ENCODE measurements around the gene TRAF1. TPM values are rescaled to one million over a fixed set of nuclear protein-coding genes. Genes with fewer than 3 reads are reported as not detected.

TRAF1 gene
- total RNA-seq, 2 donors from 2014 or later = 71.4 to 164 TPM

DNA sequence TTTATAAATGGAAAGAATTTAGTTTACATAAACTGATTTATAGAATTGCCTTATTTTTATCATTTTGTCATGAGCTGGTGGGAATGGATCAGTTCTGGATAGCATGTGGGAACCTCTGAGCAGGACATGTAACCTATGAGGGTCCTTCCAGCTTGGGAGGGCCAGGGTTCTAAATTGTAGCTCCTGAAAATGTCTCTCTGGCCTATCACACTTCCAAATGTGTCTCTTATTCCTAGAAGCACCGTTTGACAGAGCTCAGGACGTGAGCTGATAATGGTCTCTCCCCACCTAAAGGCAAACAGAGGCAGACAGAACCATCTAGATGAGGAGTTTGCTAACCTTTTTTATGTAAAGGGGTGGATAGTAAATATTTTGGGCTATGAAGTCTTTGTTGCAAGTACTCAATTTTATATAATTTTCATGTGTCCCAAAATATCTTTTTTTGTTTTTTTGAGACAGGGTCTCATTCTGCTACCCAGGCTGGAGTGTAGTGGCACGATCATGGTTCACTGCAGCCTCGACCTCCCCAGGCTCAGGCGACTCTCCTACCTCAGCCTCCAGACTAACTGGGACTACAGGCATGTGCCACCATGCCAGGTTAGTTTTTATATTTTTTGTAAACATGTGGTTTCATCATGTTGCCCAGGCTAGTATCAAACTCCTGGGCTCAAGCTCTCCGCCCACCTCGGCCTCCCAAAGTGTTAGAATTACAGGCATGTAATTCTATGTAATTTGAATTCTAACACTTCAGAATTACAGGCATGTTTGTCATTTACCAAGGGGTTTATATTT lies 4.0 kb downstream of the TRAF1 start:
- Mint-ChIP-seq H3K36me3 (ENCODE audit: low read depth) (peaks cover 100% of the 10 kb centered on the region), H3K4me1 (peaks cover 36% of the 10 kb centered on the region), H3K4me3 (peak overlapping the region; percentile 91), H3K27ac (peak overlapping the region; percentile 94), H3K9me3 (no peaks in the 10 kb centered on the region), H3K27me3 (no peaks in the 10 kb centered on the region)
- ATAC-seq (replicated peaks) = no peak

- H3K36me3 Mint-ChIP-seq (ENCODE audit: low read depth) = peaks cover 100% of the 10 kb centered on the region
- ATAC-seq (replicated peaks) = no peak
- H3K4me3 Mint-ChIP-seq = peak overlapping the region; percentile 91
- H3K4me1 Mint-ChIP-seq = peaks cover 36% of the 10 kb centered on the region
- no peaks in the 10 kb centered on the region for H3K9me3 Mint-ChIP-seq
- no peaks in the 10 kb centered on the region for H3K27me3 Mint-ChIP-seq
- H3K27ac Mint-ChIP-seq = peak overlapping the region; percentile 94
These were observed 4.9 kb downstream of the TRAF1 start for GRCh38 chr9:120921661-120922181.

GRCh38 chr9:120920806-120921178 lies 5.8 kb downstream of the TRAF1 start:
- peaks cover 100% of the 10 kb centered on the region for H3K36me3 Mint-ChIP-seq (ENCODE audit: low read depth)
- no peaks in the 10 kb centered on the region for H3K9me3 Mint-ChIP-seq
- peak; percentile 42 for ATAC-seq (replicated peaks)
- H3K27me3 Mint-ChIP-seq = no peaks in the 10 kb centered on the region
- peak overlapping the region; percentile 94 for H3K27ac Mint-ChIP-seq
- peak overlapping the region; percentile 91 for H3K4me3 Mint-ChIP-seq
- H3K4me1 Mint-ChIP-seq = peaks cover 40% of the 10 kb centered on the region

- Mint-ChIP-seq H3K4me3 (peak overlapping the region; percentile 91), H3K36me3 (ENCODE audit: low read depth) (peaks cover 100% of the 10 kb centered on the region), H3K27ac (peak overlapping the region; percentile 94), H3K27me3 (no peaks in the 10 kb centered on the region), H3K4me1 (peaks cover 40% of the 10 kb centered on the region), H3K9me3 (no peaks in the 10 kb centered on the region)
- no peak for ATAC-seq (replicated peaks)
These were observed 6.5 kb downstream of the TRAF1 start for GRCh38 chr9:120919843-120920805.

DNA sequence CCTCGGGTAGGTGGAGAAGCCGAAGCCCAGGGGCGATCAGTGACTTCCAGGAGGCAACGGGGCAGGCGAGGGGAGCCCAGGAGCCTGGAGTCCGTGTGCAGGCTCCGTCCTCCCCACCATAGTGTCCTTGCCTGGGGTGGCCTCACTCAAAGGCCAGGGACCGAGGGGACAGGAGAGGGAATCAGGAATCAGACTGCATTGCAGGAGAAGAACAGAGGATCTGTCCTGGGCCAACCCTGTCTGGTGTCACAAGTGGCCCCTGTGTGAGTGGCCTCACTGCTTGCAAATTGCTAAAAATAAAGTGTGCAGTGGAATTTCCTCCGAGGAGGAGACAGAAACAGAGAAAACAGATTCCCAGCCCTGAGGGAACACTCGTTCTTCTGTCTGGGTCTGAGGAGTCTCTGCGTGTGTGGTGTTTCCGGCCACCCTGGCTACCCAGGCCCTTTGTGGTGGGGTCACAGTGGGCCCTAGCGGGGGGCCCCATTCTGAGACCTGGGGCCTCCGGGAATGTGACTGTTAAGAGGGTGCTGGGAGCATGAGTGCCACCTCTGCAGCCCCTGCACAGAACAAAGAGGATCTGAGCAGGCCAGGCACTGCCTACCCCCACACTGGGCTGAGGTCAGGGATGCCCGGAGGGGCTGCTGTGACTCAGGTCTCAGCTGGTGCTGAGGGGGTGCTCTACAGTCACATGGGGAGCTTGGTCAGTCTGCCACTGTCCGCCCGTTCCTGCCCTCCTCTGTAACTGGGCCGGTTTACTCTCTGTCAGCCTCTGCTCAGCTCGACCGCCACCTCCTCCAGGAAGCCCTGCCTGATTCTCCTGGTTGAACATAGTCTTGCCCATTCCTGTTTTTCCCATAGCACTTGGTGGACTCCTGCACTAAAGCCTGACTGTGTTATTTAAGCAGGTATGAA lies 7.4 kb downstream of the TRAF1 start:
- Mint-ChIP-seq H3K9me3 (no peaks in the 10 kb centered on the region), H3K4me3 (peak overlapping the region; percentile 91), H3K4me1 (peaks cover 46% of the 10 kb centered on the region), H3K36me3 (ENCODE audit: low read depth) (peaks cover 100% of the 10 kb centered on the region), H3K27me3 (no peaks in the 10 kb centered on the region), H3K27ac (peak overlapping the region; percentile 94)
- ATAC-seq (replicated peaks) = no peak

- Mint-ChIP-seq H3K4me3 (peak overlapping the region; percentile 91), H3K4me1 (peaks cover 51% of the 10 kb centered on the region), H3K27me3 (no peaks in the 10 kb centered on the region), H3K36me3 (ENCODE audit: low read depth) (peaks cover 100% of the 10 kb centered on the region), H3K9me3 (no peaks in the 10 kb centered on the region), H3K27ac (peak overlapping the region; percentile 94)
- no peak for ATAC-seq (replicated peaks)
These were observed 8.4 kb downstream of the TRAF1 start for GRCh38 chr9:120917929-120918762.

DNA sequence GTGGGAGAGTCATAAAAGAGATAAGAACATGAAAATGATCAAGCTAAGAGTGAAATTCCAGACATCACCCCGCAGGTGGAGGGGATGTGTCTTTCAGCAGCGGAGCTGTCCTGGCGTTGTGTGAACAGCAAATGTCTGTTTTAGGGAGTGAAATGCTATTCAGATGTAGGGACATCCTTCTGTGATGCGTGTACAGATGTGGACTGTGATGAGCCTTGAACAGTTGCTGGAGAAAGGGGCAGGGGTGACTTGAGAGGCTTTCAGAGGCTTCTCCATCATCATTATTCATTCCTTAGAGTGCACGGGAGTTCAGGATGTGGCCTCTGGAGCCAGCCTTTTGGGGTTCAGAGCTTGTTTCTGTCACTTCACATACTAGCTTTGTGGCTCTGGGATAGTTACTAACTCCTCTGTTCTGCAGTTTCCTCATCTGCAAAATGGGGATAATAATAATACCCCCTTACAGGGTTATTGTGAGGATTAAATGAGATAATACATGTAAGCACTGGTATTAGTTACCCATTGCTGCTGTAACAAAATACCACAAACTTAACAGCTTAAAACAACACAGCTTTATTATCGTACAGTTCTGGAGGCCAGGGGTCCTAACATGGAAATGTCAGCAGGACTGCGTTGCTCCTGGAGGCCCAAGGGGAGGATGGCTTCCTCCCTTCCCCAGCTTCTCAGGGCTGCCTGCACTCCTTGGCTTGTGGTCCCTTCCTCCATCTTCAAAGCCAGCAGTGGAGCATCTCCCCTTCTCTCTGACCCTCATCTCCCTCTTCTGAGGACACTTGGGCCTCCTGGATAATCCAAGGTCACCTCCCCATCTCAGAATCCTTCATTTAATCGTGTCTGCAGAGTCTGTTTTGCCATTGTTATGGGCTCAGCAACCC lies 9.4 kb downstream of the TRAF1 start:
- Mint-ChIP-seq H3K36me3 (ENCODE audit: low read depth) (peaks cover 100% of the 10 kb centered on the region), H3K4me3 (peak overlapping the region; percentile 91), H3K4me1 (peaks cover 60% of the 10 kb centered on the region), H3K9me3 (no peaks in the 10 kb centered on the region), H3K27ac (peak overlapping the region; percentile 63), H3K27me3 (no peaks in the 10 kb centered on the region)
- no peak for ATAC-seq (replicated peaks)

DNA sequence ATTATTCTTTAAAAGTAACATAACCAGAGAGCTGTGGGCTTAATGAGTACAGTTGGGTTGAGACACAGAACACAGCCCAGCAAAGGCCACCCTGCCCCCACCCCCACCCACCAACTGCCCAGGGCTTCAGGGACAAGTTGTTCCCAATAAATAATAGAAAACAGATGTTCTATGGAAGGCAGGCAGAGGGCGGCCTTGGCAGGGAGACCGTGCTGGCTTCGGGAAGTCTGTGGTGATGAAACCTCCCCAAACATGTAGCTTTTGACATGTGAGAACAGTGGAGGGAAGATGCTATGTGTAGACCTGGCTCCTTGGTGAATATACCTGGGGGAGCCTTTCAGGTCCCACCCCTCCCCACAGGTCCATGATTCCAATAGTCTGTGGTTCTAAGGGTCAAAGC lies 10.0 kb downstream of the TRAF1 start:
- peak overlapping the region; percentile 63 for H3K27ac Mint-ChIP-seq
- no peaks in the 10 kb centered on the region for H3K27me3 Mint-ChIP-seq
- ATAC-seq (replicated peaks) = no peak
- H3K4me1 Mint-ChIP-seq = peaks cover 66% of the 10 kb centered on the region
- H3K9me3 Mint-ChIP-seq = no peaks in the 10 kb centered on the region
- peak overlapping the region; percentile 91 for H3K4me3 Mint-ChIP-seq
- peaks cover 100% of the 10 kb centered on the region for H3K36me3 Mint-ChIP-seq (ENCODE audit: low read depth)

DNA sequence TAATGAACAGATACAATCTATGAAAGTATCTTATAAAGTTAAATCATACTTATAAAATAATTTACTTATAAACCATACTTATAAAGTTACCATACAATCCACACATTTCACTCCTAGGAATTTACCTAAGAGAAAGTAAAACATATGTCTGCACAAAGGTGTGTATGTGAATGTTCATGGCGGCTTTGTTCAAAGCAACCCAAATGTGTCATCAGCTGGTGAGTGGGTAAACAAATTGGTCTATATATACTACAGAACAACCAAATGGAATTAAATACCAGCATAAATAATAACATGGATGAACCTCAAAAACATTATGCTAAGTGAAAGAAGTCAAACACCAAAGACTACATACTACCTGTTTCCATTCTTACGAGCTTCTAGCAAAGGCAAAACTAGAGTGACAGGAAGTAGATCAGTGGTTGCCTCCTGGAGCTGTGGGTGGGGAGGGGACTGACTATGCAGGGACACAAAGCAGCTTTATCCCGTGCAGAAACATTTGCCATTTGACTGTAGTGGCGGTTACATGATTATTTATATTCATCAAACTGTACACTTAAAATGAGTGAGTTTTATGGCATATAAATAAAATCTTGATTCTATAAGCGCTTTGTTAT lies 10.6 kb downstream of the TRAF1 start:
- peaks cover 71% of the 10 kb centered on the region for H3K4me1 Mint-ChIP-seq
- H3K4me3 Mint-ChIP-seq = peak overlapping the region; percentile 91
- ATAC-seq (replicated peaks) = peak; percentile 60
- peak overlapping the region; percentile 63 for H3K27ac Mint-ChIP-seq
- peaks cover 100% of the 10 kb centered on the region for H3K36me3 Mint-ChIP-seq (ENCODE audit: low read depth)
- H3K9me3 Mint-ChIP-seq = no peaks in the 10 kb centered on the region
- no peaks in the 10 kb centered on the region for H3K27me3 Mint-ChIP-seq

DNA sequence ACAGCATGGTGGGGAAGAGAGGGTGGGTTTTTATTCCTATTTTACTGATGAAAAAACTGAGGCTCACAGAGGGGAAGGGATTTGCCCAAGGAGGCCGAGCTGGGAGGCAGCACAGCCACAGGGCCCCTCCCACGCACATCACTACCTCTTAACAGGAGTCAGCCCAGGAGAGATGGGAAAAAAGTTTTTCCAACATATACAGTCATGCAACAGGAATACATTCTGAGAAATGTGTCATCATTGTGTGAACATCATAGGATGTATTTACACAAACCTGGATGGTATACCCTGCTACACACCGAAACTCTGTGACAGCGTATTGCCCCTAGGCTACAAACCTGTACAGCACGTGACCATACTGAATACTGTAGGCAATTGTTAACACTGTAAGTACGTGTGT lies 11.6 kb downstream of the TRAF1 start:
- no peaks in the 10 kb centered on the region for H3K27me3 Mint-ChIP-seq
- H3K4me3 Mint-ChIP-seq = peak overlapping the region; percentile 91
- ATAC-seq (replicated peaks) = no peak
- peaks cover 100% of the 10 kb centered on the region for H3K36me3 Mint-ChIP-seq (ENCODE audit: low read depth)
- H3K9me3 Mint-ChIP-seq = no peaks in the 10 kb centered on the region
- peaks cover 72% of the 10 kb centered on the region for H3K4me1 Mint-ChIP-seq
- H3K27ac Mint-ChIP-seq = peak overlapping the region; percentile 16

DNA sequence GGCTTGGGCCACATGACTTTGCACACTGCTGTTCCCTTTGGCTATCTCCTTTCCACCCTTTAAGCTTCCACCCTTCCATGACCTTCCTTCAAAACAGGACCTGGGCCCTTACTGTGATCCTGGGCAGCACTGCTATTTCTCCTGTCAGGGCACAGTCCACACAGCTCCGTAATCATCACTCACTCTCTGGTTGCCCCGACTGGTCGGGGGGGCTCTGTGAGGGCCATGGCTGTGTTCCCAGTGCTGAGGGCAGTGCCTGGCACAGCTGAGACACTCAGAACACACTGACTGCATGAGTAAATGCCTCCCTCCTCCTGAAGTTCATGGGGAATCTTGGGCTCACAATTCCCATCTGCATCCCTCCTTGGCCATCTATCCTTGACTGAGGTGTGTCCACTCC lies 12.2 kb downstream of the TRAF1 start:
- no peaks in the 10 kb centered on the region for H3K27me3 Mint-ChIP-seq
- H3K36me3 Mint-ChIP-seq (ENCODE audit: low read depth) = peaks cover 100% of the 10 kb centered on the region
- H3K27ac Mint-ChIP-seq = peak overlapping the region; percentile 16
- H3K4me1 Mint-ChIP-seq = peaks cover 66% of the 10 kb centered on the region
- H3K9me3 Mint-ChIP-seq = no peaks in the 10 kb centered on the region
- peak overlapping the region; percentile 91 for H3K4me3 Mint-ChIP-seq
- no peak for ATAC-seq (replicated peaks)

- ATAC-seq (replicated peaks) = no peak
- H3K4me3 Mint-ChIP-seq = peak overlapping the region; percentile 91
- H3K9me3 Mint-ChIP-seq = no peaks in the 10 kb centered on the region
- H3K4me1 Mint-ChIP-seq = peaks cover 65% of the 10 kb centered on the region
- H3K36me3 Mint-ChIP-seq (ENCODE audit: low read depth) = peaks cover 100% of the 10 kb centered on the region
- peak overlapping the region; percentile 78 for H3K27ac Mint-ChIP-seq
- no peaks in the 10 kb centered on the region for H3K27me3 Mint-ChIP-seq
These were observed 12.8 kb downstream of the TRAF1 start for GRCh38 chr9:120913647-120914264.
